ENCODE data around the gene SYTL3.

DNA sequence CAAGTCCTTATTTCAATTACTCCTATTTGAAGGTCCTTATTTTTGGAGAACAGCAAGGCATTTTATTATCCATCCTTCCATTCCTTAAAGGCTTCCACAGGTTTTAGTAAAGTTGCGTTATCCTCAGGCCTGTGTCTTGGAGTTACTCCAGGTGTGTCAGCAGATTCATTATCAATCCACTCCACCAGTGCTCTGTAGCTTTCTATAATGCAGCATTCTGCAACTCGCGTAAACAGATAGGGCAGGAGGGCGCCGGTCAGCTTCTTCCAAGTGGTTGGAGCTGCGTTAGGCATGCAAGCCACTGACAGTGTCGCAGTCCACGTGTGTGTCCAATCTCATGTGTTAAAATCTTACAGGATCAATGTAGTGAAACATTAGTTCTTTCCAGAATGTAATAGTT is 75.8 kb downstream of the SYTL3 start:
- TF ChIP-seq, protein P1, sequence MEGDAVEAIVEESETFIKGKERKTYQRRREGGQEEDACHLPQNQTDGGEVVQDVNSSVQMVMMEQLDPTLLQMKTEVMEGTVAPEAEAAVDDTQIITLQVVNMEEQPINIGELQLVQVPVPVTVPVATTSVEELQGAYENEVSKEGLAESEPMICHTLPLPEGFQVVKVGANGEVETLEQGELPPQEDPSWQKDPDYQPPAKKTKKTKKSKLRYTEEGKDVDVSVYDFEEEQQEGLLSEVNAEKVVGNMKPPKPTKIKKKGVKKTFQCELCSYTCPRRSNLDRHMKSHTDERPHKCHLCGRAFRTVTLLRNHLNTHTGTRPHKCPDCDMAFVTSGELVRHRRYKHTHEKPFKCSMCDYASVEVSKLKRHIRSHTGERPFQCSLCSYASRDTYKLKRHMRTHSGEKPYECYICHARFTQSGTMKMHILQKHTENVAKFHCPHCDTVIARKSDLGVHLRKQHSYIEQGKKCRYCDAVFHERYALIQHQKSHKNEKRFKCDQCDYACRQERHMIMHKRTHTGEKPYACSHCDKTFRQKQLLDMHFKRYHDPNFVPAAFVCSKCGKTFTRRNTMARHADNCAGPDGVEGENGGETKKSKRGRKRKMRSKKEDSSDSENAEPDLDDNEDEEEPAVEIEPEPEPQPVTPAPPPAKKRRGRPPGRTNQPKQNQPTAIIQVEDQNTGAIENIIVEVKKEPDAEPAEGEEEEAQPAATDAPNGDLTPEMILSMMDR (IDR thresholded peaks at IDR 0.05): no peak
- TF ChIP-seq POLR2A (IDR thresholded peaks at IDR 0.05): no peak
